ENCODE measurements around the gene AFF4. TPM values are rescaled to one million over a fixed set of nuclear protein-coding genes. Genes with fewer than 3 reads are reported as not detected.

The AFF4 gene
- total and polyA plus RNA-seq, 12 donors = 7.0 to 63.8 (median 52.5) TPM

DNA sequence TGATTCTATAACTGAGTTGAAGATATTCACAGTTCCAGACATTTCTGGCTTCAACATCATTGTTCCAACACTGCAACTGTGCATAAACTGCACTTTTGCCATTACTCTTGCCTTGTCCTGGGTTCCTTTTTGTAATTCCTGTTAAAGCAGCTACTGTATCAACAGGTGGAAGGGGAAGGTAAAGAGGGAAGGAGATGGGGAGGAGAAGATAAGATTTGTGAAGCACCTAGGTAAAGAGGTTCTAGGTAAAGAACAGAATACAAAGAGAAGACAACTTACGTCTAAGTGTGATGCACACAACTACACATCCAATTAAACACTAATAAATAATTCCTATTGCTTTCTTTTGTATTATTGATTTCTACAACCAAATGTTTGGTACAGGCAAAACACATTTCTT lies 53.7 kb downstream of the AFF4 start:
- intact Hi-C loops (cut with DNase I) = no loop called here
- peaks cover 0 to 59% (median 14%) of the 10 kb centered on the region in 9 donors for H3K36me3 ChIP-seq
- no peak overlapping the region for H3K4me3 ChIP-seq
- H3K27me3 ChIP-seq = no peaks in the 10 kb centered on the region
- H3K9me3 ChIP-seq = no peaks in the 10 kb centered on the region
- DNase-seq (no peak), ATAC-seq (no peak)
- TF ChIP-seq, protein P1, sequence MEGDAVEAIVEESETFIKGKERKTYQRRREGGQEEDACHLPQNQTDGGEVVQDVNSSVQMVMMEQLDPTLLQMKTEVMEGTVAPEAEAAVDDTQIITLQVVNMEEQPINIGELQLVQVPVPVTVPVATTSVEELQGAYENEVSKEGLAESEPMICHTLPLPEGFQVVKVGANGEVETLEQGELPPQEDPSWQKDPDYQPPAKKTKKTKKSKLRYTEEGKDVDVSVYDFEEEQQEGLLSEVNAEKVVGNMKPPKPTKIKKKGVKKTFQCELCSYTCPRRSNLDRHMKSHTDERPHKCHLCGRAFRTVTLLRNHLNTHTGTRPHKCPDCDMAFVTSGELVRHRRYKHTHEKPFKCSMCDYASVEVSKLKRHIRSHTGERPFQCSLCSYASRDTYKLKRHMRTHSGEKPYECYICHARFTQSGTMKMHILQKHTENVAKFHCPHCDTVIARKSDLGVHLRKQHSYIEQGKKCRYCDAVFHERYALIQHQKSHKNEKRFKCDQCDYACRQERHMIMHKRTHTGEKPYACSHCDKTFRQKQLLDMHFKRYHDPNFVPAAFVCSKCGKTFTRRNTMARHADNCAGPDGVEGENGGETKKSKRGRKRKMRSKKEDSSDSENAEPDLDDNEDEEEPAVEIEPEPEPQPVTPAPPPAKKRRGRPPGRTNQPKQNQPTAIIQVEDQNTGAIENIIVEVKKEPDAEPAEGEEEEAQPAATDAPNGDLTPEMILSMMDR (IDR thresholded peaks at IDR 0.05) = no peak
- 90 to 95% methylated on average over 1 of the region's 1 CpG for WGBS, 2 donors
- no peak overlapping the region for H3K27ac ChIP-seq
- peaks cover 0 to 26% (median 4%) of the 10 kb centered on the region in 9 donors for H3K4me1 ChIP-seq

- Histone ChIP-seq H3K9me3 (no peaks in the 10 kb centered on the region), H3K4me1 (peaks cover 0 to 26% (median 4%) of the 10 kb centered on the region in 9 donors), H3K4me3 (no peak overlapping the region), H3K27me3 (no peaks in the 10 kb centered on the region), H3K27ac (no peak overlapping the region), H3K36me3 (peaks cover 0 to 59% (median 0%) of the 10 kb centered on the region in 9 donors)
- WGBS, 2 donors = 96 to 99% methylated on average over 2 of the region's 2 CpGs
- no peak for DNase-seq
- intact Hi-C loops (cut with DNase I) = no loop called here
- no peak for ATAC-seq
- TF ChIP-seq, protein P1 (IDR thresholded peaks at IDR 0.05) = no peak
Measured at GRCh38 chr5:132907161-132907560, 56.3 kb downstream of the AFF4 start.

DNA sequence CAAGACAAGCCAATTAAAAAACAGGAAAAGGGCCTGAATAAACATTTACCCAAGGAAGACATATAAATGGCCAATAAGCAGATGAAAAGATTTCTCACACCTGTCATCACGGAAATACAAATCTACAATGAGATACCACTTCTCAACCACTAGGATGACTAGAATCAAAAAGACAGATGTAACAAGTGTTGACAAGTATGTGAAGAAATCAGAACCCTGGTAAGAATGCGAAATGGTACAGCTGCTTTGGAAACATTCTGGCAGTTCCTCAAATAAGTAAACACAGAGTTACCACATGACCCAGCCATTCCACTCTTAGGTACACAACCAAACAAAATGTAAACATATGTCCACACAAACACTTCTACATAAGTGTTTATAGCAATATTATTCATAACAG lies 57.5 kb downstream of the AFF4 start:
- DNase-seq (no peak), ATAC-seq (peak in 1 of 8 donors; percentile 15)
- Histone ChIP-seq H3K27ac (no peak overlapping the region), H3K27me3 (no peaks in the 10 kb centered on the region), H3K4me3 (no peak overlapping the region), H3K4me1 (peaks cover 0 to 26% (median 4%) of the 10 kb centered on the region in 9 donors), H3K36me3 (peaks cover 0 to 60% (median 5%) of the 10 kb centered on the region in 9 donors), H3K9me3 (no peaks in the 10 kb centered on the region)
- TF ChIP-seq, protein P1 (IDR thresholded peaks at IDR 0.05) = no peak
- intact Hi-C loops (cut with DNase I) = no loop called here
- WGBS, 2 donors = 58 to 62% methylated on average over 2 of the region's 2 CpGs

DNA sequence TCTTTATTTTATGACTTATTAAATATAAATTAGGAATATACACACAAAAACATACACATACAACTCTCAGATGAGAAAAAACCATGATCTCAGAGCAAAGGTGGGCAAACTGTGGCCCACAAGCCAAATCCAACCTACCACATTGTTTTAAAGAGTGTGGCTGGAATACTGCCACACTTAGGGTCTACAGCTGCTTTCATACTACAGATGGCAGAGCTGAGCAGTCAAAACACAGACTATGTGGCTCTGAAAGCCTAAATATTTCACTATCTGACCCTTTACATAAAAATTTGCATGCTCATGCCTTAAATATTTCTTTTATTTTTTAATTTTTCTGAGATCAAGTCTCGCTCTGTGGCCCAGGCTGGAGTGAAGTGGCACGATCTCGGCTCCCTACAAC lies 61.7 kb downstream of the AFF4 start:
- Histone ChIP-seq H3K27ac (no peak overlapping the region), H3K9me3 (no peaks in the 10 kb centered on the region), H3K27me3 (no peaks in the 10 kb centered on the region), H3K4me3 (no peak overlapping the region), H3K4me1 (peaks cover 0 to 18% (median 2%) of the 10 kb centered on the region in 9 donors), H3K36me3 (peaks cover 0 to 79% (median 21%) of the 10 kb centered on the region in 9 donors)
- ATAC-seq = no peak
- WGBS, 2 donors = 97 to 98% methylated on average over 3 of the region's 3 CpGs
- intact Hi-C loops (cut with DNase I) = no loop called here
- no peak for DNase-seq
- TF ChIP-seq, protein P1 (IDR thresholded peaks at IDR 0.05) = no peak
